Brain microvascular endothelial cell (primary cell): ENCODE data around the gene U2SURP.

Experiments
- DNase-seq: peaks from one replicate; pipeline ENCODE4 v3.0.0-alpha.2; 2020
- H3K27ac ChIP-seq: fragments of 250-450 bp; sonication (Bioruptor Pico); 2 replicates; pipeline ENCODE4 v1.5.1; 2020; ENCODE audit warnings: mild to moderate bottlenecking, moderate library complexity
- H3K27me3 ChIP-seq: fragments of 250-450 bp; sonication (Bioruptor Pico); replicated peaks from 2 replicates; pipeline ENCODE4 v1.5.1; 2020; ENCODE audit warnings: mild to moderate bottlenecking
- H3K36me3 ChIP-seq: fragments of 250-450 bp; sonication (Bioruptor Pico); replicated peaks from 2 replicates; pipeline ENCODE4 v1.5.1; 2020; ENCODE audit warnings: mild to moderate bottlenecking
- H3K4me3 ChIP-seq: 2 replicates; pipeline ENCODE4 v1.5.1; 2011; ENCODE audit warnings: low read depth, mild to moderate bottlenecking, control low read depth, low read length, moderate library complexity
- CTCF ChIP-seq: IDR thresholded peaks from 2 replicates; pipeline ENCODE4 v1.5.1; 2011; ENCODE audit warnings: low read depth, mild to moderate bottlenecking, moderate library complexity, low read length, control low read depth, inconsistent platforms; ENCODE audit errors: missing control alignments
- in situ Hi-C: cut with HindIII; loops from 2 replicates; pipeline ENCODE4 v1.10.0; 2017; ENCODE audit warnings: low sequenced_read_pairs, low pct_ligation_motif_present

Gene U2SURP

DNA sequence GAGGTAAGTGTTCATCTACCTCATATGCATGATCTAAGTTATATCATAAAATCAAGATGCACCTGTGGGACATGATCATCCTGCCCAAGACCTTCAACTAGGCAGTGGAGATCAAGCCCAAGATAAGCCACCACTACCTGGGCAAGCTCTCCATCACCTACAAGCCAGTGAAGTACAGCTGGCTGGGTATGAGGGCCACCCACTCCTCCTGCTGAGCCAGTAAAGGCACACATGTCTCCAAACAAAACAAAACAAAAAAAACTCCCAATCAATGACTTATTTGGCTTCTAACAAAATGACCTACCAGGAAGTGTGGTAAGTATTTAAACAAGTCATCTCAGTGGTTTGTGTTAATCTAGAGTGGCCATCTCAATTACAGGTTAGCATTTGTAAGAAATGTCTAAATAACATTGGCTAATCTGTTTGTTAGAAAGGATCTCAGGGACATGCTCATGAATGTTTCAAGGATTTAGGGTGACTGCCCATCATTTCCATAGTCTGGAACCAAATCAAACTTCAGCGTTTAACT lies 41.0 kb upstream of the U2SURP start:
- Histone ChIP-seq H3K36me3 (no peaks in the 10 kb centered on the region), H3K27ac (no peak overlapping the region), H3K4me3 (no peak overlapping the region), H3K27me3 (peaks cover 14% of the 10 kb centered on the region)
- in situ Hi-C loops = loop anchor here (25.0 kb wide), 1 partner anchor 123 kb away; no protein-coding TSS in a partner anchor
- no peak for DNase-seq
- no peak for TF ChIP-seq CTCF

DNA sequence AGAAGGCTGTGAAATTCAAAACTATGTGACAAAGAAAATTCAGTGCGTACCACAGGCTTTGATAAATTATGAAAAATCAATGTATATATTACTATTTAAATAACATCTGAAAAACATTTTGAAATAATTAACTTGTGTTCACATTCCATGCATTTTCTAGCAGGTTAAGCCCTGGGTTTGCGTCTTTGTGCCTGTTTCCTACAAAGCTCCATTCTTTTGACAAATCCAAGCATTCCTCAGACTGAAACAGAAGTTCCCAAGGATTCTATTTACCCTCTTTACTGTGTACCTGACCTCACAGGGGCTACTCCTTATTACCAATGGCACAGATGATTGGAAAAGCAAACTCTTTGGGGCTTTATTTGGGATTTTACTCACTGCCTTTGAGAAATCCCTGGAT lies 39.8 kb upstream of the U2SURP start:
- Histone ChIP-seq H3K36me3 (no peaks in the 10 kb centered on the region), H3K27me3 (peaks cover 16% of the 10 kb centered on the region), H3K27ac (no peak overlapping the region), H3K4me3 (no peak overlapping the region)
- no peak for DNase-seq
- in situ Hi-C loops = loop anchor here (25.0 kb wide), 1 partner anchor 124 kb away; no protein-coding TSS in a partner anchor
- no peak for TF ChIP-seq CTCF

DNA sequence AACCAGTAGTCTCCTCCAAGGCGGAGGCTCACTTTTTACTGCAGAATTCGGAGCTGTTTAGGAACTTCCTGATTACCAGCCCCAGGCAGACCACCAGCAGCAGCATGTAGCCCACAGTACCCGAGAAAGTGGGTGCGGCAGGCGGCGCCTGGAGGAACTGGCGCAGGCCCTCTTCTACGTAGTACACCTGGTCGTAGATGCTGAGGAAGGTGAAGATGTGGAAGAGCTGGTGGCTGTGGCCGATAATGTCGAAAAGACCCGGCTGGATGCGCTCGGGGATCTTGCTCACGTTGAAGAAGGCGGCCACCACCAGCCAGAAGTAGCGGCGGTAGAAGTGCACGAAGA lies 39.2 kb upstream of the U2SURP start:
- no peak overlapping the region for H3K27ac ChIP-seq
- no peak for DNase-seq
- H3K27me3 ChIP-seq = peaks cover 16% of the 10 kb centered on the region
- in situ Hi-C loops = loop anchor here (25.0 kb wide), 1 partner anchor 125 kb away; no protein-coding TSS in a partner anchor
- no peak for TF ChIP-seq CTCF
- H3K36me3 ChIP-seq = no peaks in the 10 kb centered on the region
- no peak overlapping the region for H3K4me3 ChIP-seq

DNA sequence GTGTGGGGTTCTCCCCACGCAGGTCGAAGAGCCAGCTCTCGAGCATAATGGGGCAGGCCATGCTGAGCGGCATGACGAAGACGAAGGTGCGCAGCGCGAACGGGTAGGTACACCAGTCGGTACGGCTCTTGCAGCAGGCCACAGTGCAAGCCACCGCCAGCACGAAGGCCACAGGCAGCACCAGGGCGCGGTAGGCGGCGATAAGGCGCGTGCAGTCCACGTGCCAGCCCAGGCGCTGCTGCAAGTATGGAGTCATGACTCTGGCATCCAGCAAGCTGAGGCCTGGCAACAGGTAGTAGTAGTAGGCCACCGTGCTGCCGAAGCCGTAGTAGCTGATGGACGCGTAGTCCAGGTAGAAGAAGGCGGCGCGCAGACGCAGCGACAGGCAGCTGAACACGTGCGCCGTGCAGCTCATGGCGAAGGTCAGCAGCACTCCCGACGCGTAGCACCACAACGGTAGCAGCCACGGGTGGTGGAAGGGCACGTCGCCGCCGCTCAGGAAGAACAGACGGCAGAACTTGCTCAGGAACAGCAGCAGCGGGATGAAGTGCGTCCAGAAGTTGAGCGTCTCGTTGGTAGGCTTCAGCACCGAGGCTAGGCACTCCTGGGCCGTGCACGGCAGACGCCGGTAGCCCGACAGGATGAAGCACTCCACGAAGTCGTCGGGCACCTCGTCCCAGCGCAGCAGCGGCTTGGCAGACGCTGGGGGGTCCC lies 38.7 kb upstream of the U2SURP start:
- Histone ChIP-seq H3K27me3 (peaks cover 16% of the 10 kb centered on the region), H3K36me3 (no peaks in the 10 kb centered on the region), H3K4me3 (peak overlapping the region; percentile 24), H3K27ac (no peak overlapping the region)
- in situ Hi-C loops = loop anchor here (25.0 kb wide), 1 partner anchor 125 kb away; no protein-coding TSS in a partner anchor
- DNase-seq = no peak
- TF ChIP-seq CTCF = no peak

DNA sequence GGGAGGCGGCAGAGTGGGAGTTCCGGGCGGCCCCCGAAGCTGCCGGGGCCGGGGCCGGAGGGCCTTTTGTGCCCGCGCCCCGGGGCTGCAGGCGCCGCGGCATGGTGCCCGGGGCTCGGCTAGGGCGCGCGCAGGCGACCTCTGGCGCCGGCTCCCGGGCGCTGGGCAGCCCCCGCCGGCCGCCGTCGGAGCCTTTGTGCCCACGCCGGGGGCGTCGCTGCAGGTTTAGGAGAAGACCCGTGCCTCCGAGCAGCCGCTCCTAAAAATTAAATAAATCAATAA lies 38.2 kb upstream of the U2SURP start:
- Histone ChIP-seq H3K4me3 (peak overlapping the region; percentile 56), H3K27ac (no peak overlapping the region), H3K27me3 (peaks cover 16% of the 10 kb centered on the region), H3K36me3 (no peaks in the 10 kb centered on the region)
- TF ChIP-seq CTCF = no peak
- no peak for DNase-seq
- in situ Hi-C loops = loop anchor here (25.0 kb wide), 1 partner anchor 126 kb away; no protein-coding TSS in a partner anchor
